Measurements from ENCODE around the gene SRP9.
"Not testable (repeated sequence)": the region's sequence is repeated elsewhere in the genome, so short reads cannot be mapped to it uniquely, and the experiment has no call there.

GRCh38 chr1:225810579-225811538 is 33.2 kb downstream of the SRP9 start:
- TF ChIP-seq, protein P1, sequence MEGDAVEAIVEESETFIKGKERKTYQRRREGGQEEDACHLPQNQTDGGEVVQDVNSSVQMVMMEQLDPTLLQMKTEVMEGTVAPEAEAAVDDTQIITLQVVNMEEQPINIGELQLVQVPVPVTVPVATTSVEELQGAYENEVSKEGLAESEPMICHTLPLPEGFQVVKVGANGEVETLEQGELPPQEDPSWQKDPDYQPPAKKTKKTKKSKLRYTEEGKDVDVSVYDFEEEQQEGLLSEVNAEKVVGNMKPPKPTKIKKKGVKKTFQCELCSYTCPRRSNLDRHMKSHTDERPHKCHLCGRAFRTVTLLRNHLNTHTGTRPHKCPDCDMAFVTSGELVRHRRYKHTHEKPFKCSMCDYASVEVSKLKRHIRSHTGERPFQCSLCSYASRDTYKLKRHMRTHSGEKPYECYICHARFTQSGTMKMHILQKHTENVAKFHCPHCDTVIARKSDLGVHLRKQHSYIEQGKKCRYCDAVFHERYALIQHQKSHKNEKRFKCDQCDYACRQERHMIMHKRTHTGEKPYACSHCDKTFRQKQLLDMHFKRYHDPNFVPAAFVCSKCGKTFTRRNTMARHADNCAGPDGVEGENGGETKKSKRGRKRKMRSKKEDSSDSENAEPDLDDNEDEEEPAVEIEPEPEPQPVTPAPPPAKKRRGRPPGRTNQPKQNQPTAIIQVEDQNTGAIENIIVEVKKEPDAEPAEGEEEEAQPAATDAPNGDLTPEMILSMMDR (IDR thresholded peaks at IDR 0.05): peak in 1 of 6 experiments; percentile 0
- TF ChIP-seq POLR2A (IDR thresholded peaks at IDR 0.05): not testable (repeated sequence)
